Retinal pigment epithelial cell (primary cell): ENCODE data around the gene RIN3.

Experiments used
- DNase-seq: peaks from one replicate; pipeline ENCODE4 v3.0.0-alpha.2; 2010; ENCODE audit warnings: low read depth
- H3K4me3 ChIP-seq: 2 replicates; pipeline ENCODE4 v1.5.1; 2011; ENCODE audit warnings: mild to moderate bottlenecking, low read length, control low read depth, moderate library complexity
- TF ChIP-seq, protein P1 (sequence below): conservative IDR thresholded peaks from 2 replicates; pipeline ENCODE4 v1.5.1; 2011; ENCODE audit warnings: low read depth, low read length, control low read depth, inconsistent platforms

Gene RIN3

DNA sequence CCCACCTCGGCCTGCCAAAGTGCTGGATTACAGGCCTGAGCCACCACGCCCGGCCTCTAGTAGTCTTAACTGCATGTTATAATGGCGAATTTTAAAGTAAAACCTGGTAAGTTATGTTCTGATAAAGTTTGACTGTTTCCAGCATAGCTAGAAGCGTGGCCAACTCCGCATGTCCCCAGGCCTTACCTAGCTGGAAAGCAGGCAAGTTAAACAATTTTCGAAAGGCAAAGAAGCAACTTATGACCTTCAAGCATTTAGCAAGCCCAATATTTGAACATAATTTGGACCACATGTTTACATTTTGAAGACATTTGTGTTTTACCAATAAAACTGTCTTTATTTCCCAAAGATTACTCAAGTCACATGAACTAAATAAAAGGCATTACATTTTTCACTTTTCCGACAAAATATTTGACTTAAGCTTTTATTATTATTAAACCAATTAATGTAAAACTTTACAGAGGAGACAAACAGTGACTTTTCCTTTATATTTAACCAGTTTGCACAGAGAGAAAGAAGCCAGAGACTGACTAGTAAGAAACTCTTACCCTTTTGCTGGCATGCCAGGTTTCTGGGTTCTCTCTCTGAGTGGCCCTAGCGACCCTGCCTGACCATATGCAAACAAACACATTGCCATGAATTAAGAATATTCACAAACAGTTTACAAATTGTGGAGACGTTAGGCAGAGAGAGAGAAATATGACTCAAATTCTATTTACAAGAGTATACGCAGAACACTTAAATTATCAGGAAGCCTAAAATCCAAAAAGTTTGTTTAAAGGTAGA is 106.3 kb downstream of the RIN3 start:
- no peak for DNase-seq
- no peak overlapping the region for H3K4me3 ChIP-seq
- TF ChIP-seq, protein P1, sequence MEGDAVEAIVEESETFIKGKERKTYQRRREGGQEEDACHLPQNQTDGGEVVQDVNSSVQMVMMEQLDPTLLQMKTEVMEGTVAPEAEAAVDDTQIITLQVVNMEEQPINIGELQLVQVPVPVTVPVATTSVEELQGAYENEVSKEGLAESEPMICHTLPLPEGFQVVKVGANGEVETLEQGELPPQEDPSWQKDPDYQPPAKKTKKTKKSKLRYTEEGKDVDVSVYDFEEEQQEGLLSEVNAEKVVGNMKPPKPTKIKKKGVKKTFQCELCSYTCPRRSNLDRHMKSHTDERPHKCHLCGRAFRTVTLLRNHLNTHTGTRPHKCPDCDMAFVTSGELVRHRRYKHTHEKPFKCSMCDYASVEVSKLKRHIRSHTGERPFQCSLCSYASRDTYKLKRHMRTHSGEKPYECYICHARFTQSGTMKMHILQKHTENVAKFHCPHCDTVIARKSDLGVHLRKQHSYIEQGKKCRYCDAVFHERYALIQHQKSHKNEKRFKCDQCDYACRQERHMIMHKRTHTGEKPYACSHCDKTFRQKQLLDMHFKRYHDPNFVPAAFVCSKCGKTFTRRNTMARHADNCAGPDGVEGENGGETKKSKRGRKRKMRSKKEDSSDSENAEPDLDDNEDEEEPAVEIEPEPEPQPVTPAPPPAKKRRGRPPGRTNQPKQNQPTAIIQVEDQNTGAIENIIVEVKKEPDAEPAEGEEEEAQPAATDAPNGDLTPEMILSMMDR, result no peak

DNA sequence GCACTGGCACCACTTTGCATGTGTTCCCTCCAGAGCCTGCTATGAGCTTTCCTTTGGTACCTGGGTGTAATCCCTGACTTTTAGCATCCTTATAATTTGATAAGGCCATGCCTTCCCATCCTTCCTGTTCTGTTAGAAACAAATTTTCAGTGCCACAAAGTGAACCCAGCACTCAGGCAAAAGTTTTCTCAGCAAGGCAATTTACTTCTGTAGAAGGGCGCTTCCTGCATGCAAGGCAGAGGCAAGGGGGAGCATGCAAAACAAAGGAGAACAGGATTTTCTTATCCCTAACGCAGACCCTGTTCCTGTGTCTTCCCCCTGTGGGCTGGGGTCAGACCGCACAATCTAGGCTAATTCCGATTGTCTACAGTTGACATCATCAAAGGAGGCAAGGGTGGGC is 108.7 kb downstream of the RIN3 start:
- TF ChIP-seq, protein P1, result no peak
- H3K4me3 ChIP-seq, result no peak overlapping the region
- no peak for DNase-seq

DNA sequence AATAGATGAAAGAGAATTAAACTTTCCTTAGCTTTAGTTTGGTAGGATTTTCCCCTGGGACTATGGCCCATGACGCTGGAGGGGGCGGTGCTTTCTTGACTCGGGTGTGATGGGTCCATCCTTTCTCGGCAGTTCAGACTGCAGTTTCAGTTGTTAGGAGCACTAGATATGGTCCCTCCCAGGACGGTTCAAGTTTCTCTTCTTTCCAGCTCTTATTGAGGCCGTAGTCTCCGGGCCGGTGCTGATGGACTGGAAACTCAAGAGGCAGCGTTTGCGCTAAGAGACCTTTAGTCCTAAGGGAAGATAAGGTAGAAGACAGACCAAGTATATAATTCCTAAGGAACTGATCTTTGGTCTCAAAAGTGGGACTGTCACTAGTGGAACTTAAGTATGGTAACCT is 111.2 kb downstream of the RIN3 start:
- no peak overlapping the region for H3K4me3 ChIP-seq
- TF ChIP-seq, protein P1, result no peak
- no peak for DNase-seq

DNA sequence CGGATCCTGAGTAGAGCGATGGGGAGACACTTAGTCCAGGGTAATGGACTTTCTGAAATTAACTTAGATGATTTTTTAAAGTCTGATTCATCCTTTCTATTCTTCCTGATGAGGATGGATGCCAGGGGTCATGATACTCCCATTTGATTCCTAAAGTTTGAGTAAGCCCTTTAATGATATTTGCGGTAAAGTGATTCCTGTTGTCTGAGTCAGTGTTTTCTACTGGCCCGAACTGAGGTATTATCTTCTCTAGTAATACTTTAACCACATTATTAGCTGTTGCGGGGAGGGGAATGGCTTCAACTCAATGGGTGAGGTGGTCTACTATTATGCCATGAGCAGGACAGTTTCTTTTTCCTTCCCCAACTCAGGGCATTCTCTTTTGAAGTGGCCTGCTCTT is 111.6 kb downstream of the RIN3 start:
- no peak for DNase-seq
- TF ChIP-seq, protein P1, result no peak
- no peak overlapping the region for H3K4me3 ChIP-seq

DNA sequence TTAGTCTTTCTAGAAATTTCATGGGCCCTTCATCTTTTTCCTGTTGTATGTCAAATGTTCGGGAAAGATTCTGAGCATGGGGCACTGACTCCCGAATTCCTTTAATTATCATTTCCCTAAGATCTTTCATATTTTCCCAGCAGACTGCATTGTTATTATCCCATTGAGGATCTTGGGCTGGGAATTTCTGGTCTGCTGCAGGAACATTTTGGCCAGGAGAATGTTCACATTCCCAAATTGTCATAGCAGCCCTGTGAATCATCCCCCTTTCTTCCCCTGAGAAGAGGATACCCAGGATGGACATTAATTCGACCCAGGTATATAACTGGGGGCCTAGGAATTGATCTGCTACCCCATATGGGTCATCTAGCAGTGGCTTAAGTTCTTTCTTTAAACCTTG is 112.5 kb downstream of the RIN3 start:
- no peak overlapping the region for H3K4me3 ChIP-seq
- no peak for DNase-seq
- TF ChIP-seq, protein P1, result no peak

DNA sequence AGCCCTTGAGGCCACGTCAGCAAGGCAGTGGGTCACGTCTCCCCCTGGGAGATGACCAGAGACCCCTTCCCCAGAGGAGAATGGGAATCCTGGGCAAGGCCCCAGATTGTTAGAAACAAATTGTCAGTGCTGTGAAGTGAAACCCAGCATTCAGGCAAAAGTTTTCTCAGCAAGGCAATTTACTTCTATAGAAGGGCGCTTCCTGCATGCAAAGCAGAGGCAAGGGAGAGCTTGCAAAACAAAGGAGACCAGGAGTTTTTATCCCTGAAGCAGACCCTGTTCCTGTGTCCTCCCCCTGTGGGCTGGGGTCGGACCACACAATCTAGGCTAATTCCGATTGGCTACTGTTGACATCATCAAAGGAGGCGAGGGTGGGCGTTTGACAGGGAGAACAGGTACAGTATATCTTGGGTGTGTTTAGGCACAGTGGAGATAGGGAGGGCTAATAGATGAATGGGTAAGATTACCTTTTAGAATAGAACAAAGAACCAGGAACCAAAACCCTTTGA is 114.2 kb downstream of the RIN3 start:
- DNase-seq, result no peak
- TF ChIP-seq, protein P1, result no peak
- no peak overlapping the region for H3K4me3 ChIP-seq

DNA sequence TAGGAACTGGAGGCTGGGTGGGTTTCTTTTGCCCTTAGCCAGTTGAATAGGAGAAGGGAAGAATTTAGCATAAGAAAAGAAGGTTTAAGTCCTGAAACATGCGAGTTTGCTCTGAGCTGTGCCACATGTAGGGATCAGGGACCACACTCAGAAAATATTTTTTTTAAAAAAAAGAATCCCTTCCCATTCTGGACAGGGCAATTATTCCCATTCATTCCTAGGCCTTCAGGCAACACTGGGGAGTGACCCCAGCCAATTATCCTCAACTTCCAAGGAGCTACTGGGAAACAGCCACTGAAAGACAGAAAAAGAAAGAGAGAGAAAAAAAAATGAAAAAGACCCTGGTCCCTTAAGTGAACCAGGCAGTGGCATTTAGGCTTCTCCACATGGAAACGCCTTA is 115.1 kb downstream of the RIN3 start:
- TF ChIP-seq, protein P1, result no peak
- H3K4me3 ChIP-seq, result no peak overlapping the region
- DNase-seq, result no peak
